Fibroblast of villous mesenchyme (primary cell): ENCODE data around the gene RSRC1. TPM values are rescaled to one million over a fixed set of nuclear protein-coding genes. Genes with fewer than 3 reads are reported as not detected.
"Not testable (repeated sequence)": the region's sequence is repeated elsewhere in the genome, so short reads cannot be mapped to it uniquely, and the experiment has no call there.

Experiments
- DNase-seq: peaks from one replicate; pipeline ENCODE4 v3.0.0-alpha.2; 2010; ENCODE audit warnings: low read depth
- H3K4me3 ChIP-seq: 2 replicates; pipeline ENCODE4 v1.5.1; 2011; ENCODE audit warnings: low read depth, mild to moderate bottlenecking, low read length
- total RNA-seq: library from RNA; depleted of rRNA; stranded (reverse); fragments of >200 nt; gene quantifications from 2 replicates; pipeline ENCODE4 v1.2.3, GENCODE V29; 2012
- TF ChIP-seq, protein P1 (sequence below): IDR thresholded peaks from 2 replicates; pipeline ENCODE4 v1.5.1; 2012; ENCODE audit warnings: low read depth, mild to moderate bottlenecking, low read length; ENCODE audit not compliant: insufficient read depth

RSRC1 gene
- total RNA-seq, 1 donor, result 43.6 TPM

DNA sequence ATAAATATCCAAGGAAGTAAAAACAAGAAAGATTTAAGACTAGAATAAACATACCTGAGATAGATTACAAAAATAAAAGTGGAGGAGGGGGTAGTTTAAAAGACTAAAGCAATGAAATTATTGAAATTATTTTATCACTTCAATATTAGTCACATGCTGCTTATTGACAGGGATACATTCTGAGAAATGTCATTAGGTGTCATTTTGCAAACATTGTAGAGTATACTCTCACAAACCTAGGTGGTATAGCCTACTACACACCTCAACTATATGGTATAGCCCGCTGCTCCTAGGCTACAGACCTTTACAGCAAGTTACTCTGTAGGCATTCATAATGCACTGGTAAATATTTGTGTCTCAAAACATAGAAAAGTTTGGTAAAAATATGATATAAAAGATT, 384.0 kb downstream of the RSRC1 start:
- H3K4me3 ChIP-seq, result no peak overlapping the region
- TF ChIP-seq, protein P1, sequence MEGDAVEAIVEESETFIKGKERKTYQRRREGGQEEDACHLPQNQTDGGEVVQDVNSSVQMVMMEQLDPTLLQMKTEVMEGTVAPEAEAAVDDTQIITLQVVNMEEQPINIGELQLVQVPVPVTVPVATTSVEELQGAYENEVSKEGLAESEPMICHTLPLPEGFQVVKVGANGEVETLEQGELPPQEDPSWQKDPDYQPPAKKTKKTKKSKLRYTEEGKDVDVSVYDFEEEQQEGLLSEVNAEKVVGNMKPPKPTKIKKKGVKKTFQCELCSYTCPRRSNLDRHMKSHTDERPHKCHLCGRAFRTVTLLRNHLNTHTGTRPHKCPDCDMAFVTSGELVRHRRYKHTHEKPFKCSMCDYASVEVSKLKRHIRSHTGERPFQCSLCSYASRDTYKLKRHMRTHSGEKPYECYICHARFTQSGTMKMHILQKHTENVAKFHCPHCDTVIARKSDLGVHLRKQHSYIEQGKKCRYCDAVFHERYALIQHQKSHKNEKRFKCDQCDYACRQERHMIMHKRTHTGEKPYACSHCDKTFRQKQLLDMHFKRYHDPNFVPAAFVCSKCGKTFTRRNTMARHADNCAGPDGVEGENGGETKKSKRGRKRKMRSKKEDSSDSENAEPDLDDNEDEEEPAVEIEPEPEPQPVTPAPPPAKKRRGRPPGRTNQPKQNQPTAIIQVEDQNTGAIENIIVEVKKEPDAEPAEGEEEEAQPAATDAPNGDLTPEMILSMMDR, result no peak
- no peak for DNase-seq

DNA sequence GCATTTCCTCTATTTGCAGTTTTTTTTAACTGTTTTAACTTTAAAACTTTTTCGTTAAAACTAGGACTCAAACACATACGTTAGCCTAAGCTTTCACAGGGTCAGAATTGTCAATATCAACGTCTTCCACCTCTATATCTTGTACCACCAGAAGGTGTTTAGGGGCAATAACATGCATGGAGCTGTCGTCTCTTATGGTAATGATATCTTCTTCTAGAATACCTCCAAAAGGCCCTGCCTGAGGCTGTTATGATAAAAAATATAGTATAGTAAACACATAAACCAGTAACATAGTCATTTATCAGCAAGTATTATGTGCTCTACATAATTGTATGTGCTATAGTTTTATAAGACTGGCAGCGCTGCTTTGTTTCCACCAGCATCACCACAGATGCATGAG, 384.8 kb downstream of the RSRC1 start:
- TF ChIP-seq, protein P1, result no peak
- H3K4me3 ChIP-seq, result no peak overlapping the region
- DNase-seq, result no peak

DNA sequence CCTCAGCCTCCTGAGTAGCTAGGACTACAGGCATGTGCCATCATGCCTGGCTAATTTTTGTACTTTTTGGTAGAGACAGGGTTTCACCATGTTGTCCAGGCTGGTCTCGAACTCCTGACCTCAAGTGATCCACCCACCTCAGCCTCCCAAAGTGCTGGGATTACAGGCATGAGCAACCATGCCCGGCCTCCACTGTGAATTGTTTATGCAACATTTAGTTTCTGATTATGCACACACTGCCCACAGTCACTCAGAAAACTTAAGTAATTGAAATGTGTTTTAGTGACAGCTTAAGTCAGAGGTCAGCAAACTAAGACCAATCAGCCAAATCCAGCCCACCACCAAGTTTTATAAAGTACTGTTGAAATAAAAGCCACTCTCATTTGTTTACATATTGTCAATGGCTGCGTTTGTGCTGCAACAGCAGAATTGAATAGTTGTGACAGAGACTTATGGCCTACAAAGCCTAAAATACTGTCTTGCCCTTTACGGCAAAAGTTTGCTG, 385.6 kb downstream of the RSRC1 start:
- not testable (repeated sequence) for H3K4me3 ChIP-seq, DNase-seq

DNA sequence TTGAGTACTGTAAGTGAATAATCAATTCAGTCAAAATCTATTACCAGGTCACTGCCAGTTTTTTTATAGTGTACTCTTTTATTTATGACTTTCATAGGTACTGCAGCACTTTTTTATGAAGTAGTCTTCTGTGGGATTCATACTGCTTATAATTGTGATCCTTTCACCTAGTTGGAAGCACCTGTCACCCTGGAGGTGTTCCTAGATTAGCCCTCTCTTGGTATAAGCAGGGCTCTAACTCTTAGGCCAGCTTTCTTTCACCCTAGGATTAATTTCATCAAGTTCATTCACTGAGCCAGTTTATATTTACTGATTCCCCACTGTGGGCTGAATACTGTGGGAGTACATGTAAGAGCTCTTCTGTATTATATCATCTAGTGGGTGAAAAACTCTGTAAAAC, 395.2 kb downstream of the RSRC1 start:
- TF ChIP-seq, protein P1, result no peak
- no peak overlapping the region for H3K4me3 ChIP-seq
- no peak for DNase-seq

DNA sequence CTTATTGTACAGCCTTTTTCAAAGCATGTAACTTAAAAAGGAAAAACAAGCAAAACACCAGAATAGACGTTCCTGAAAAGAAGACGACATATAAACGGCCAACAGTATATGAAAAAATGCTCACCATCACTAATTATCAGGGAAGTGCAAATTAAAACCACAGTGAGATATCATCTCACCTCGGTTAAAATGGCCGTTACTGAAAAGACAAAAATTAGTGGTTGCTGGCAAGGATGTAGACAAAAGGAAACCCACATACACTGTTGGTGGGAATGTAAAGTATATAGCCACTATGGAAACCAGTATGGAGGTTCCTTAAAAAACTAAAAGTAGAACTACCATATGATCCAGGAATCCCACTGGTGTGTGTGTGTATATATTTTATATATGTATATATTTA, 396.6 kb downstream of the RSRC1 start:
- no peak overlapping the region for H3K4me3 ChIP-seq
- DNase-seq, result no peak
- TF ChIP-seq, protein P1, result no peak

DNA sequence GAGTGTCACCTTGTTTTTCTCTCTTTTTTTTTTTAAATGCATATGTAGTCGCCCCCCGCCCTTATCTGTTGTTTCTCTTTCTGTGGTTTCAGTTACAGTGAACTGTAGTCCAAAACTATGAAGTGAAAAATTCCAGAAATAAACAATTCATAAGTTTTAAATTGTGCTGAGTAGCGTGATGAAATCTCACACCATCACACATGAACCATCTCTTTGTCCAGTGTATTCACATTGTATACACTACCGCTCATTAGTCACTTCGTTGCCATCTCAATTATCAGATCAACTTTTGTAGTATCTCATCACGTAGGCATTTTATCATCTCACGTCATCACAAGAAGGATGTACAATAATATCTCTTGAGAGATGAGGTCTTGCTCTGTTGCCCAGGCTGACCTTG, 398.6 kb downstream of the RSRC1 start:
- no peak overlapping the region for H3K4me3 ChIP-seq
- DNase-seq, result peak; percentile 71
- TF ChIP-seq, protein P1, result no peak

DNA sequence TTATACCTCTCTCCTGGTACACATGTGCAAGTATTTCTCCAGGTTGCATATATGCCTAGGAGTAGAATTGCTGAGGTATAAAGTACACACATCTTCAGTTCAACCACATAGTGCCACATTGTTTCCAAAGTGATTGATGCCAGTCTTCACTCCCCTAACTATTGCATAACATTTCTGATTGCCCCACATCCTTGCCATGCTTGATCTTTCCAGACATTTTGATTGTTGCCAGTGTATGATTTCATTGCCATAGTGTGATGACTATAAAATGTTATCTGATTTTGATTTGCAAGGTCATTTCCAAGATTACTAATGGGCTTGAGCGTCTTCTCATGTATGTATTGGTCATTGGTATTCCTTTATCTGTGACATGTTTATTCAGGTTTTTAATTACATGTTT, 400.0 kb downstream of the RSRC1 start:
- DNase-seq, result no peak
- H3K4me3 ChIP-seq, result no peak overlapping the region
- TF ChIP-seq, protein P1, result no peak

DNA sequence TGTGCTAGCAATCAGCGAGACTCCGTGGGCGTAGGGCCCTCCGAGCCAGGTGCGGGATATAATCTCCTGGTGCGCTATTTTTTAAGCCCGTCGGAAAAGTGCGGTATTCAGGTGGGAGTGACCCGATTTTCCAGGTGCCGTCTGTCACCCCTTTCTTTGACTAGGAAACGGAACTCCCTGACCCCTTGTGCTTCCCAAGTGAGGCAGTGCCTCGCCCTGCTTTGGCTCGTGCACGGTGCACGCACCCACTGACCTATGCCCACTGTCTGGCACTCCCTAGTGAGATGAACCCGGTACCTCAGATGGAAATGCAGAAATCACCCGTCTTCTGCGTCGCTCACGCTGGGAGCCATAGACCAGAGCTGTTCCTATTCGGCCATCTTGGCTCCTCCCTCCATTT, 406.8 kb downstream of the RSRC1 start:
- H3K4me3 ChIP-seq, DNase-seq: not testable (repeated sequence)
